Measurements from ENCODE around the gene PLCB1. TPM values are rescaled to one million over a fixed set of nuclear protein-coding genes. Genes with fewer than 3 reads are reported as not detected.

Gene PLCB1
- total RNA-seq, 1 donor from 2014 or later: 10.8 TPM

DNA sequence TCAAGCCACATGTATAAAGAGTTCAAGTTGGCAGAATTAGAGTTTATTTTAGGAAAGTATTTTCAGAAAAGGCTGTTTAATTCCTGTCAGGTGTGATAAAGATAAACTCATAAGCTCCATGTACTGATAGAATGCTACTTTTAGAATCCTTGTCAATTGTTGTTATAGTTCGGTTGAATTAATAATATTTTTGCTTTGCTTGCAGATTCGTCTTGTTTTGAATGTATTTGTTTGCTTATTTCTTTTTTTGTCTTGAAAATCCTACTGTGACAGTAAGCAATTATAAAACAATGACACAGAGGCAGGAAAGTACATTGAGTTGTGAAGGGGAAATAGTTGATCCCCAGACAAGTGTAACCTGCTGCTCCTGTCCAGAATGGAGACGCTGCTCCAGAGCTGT is 602.9 kb downstream of the PLCB1 start:
- H3K27ac Mint-ChIP-seq (ENCODE audit: unreplicated experiment): no peak overlapping the region
- peaks cover 2% of the 10 kb centered on the region for H3K36me3 Mint-ChIP-seq (ENCODE audit: low read depth)
- no peaks in the 10 kb centered on the region for H3K27me3 Mint-ChIP-seq (ENCODE audit: low read depth)
- TF ChIP-seq, protein P1, sequence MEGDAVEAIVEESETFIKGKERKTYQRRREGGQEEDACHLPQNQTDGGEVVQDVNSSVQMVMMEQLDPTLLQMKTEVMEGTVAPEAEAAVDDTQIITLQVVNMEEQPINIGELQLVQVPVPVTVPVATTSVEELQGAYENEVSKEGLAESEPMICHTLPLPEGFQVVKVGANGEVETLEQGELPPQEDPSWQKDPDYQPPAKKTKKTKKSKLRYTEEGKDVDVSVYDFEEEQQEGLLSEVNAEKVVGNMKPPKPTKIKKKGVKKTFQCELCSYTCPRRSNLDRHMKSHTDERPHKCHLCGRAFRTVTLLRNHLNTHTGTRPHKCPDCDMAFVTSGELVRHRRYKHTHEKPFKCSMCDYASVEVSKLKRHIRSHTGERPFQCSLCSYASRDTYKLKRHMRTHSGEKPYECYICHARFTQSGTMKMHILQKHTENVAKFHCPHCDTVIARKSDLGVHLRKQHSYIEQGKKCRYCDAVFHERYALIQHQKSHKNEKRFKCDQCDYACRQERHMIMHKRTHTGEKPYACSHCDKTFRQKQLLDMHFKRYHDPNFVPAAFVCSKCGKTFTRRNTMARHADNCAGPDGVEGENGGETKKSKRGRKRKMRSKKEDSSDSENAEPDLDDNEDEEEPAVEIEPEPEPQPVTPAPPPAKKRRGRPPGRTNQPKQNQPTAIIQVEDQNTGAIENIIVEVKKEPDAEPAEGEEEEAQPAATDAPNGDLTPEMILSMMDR (IDR thresholded peaks at IDR 0.05): no peak
- no peaks in the 10 kb centered on the region for H3K4me1 Mint-ChIP-seq (ENCODE audit: low read depth)
- DNase-seq (ENCODE audit: low spot score): no peak
- H3K9me3 Mint-ChIP-seq (ENCODE audit: low read depth): no peaks in the 10 kb centered on the region
- H3K4me3 Mint-ChIP-seq (ENCODE audit: unreplicated experiment): no peak overlapping the region

DNA sequence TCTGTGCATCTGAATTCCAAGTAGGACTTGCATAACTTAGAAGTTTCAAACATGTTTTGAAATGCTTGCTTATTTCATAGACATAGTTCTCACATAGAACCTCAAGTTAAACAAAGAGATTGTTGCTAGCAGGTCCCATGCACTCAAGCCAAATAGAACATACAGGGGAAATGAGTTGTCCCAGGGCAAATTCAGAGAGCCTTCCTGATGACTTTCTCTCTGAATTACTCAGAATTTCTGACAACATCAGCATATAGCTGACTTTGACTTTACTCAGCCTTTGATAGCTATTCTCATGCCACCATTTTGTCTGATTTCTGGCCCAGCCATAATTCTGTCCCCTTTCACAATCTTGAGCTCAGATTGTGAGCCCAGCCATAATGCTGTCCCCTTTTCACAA is 603.6 kb downstream of the PLCB1 start:
- Mint-ChIP-seq H3K9me3 (ENCODE audit: low read depth) (no peaks in the 10 kb centered on the region), H3K36me3 (ENCODE audit: low read depth) (peaks cover 2% of the 10 kb centered on the region), H3K27ac (ENCODE audit: unreplicated experiment) (no peak overlapping the region), H3K4me3 (ENCODE audit: unreplicated experiment) (no peak overlapping the region), H3K27me3 (ENCODE audit: low read depth) (no peaks in the 10 kb centered on the region), H3K4me1 (ENCODE audit: low read depth) (no peaks in the 10 kb centered on the region)
- no peak for DNase-seq (ENCODE audit: low spot score)
- TF ChIP-seq, protein P1 (IDR thresholded peaks at IDR 0.05): no peak

- Mint-ChIP-seq H3K4me1 (ENCODE audit: low read depth) (no peaks in the 10 kb centered on the region), H3K27me3 (ENCODE audit: low read depth) (no peaks in the 10 kb centered on the region), H3K36me3 (ENCODE audit: low read depth) (peaks cover 6% of the 10 kb centered on the region), H3K9me3 (ENCODE audit: low read depth) (peaks cover 9% of the 10 kb centered on the region), H3K27ac (ENCODE audit: unreplicated experiment) (no peak overlapping the region), H3K4me3 (ENCODE audit: unreplicated experiment) (no peak overlapping the region)
- TF ChIP-seq, protein P1 (IDR thresholded peaks at IDR 0.05): no peak
- no peak for DNase-seq (ENCODE audit: low spot score)
Measured at GRCh38 chr20:8740265-8740664, 608.2 kb downstream of the PLCB1 start.

DNA sequence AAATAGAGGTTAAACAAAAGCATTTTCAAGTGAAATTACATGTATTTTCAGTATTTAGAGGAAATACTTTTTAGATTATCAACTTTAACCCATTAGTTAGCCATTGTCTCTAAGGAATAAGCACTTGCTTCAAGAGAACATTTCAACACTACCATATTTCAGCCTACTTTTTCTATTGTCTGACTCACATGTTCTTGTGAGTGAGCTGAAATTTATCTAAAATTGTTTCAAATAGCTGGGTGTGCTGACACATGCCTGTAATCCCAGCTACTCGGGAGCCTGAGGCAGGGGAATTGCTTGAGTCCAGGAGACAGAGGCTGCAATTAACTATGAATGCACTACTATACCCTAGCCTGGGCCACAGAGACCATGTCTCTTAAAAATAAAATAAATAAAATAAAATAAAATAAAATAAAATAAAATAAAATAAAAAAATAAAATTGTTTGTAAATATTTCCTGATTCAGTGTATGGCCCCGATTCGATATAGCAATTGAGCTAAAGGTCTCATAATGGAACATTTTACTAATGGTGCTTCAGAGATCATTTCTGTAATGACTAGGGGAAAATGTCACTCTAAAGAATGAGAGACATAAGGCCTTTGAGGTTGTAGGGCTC is 612.3 kb downstream of the PLCB1 start:
- peaks cover 9% of the 10 kb centered on the region for H3K9me3 Mint-ChIP-seq (ENCODE audit: low read depth)
- no peak overlapping the region for H3K27ac Mint-ChIP-seq (ENCODE audit: unreplicated experiment)
- H3K36me3 Mint-ChIP-seq (ENCODE audit: low read depth): peaks cover 6% of the 10 kb centered on the region
- no peaks in the 10 kb centered on the region for H3K27me3 Mint-ChIP-seq (ENCODE audit: low read depth)
- TF ChIP-seq, protein P1 (IDR thresholded peaks at IDR 0.05): no peak
- no peak for DNase-seq (ENCODE audit: low spot score)
- H3K4me3 Mint-ChIP-seq (ENCODE audit: unreplicated experiment): no peak overlapping the region
- H3K4me1 Mint-ChIP-seq (ENCODE audit: low read depth): no peaks in the 10 kb centered on the region

- H3K27ac Mint-ChIP-seq (ENCODE audit: unreplicated experiment): no peak overlapping the region
- TF ChIP-seq, protein P1 (IDR thresholded peaks at IDR 0.05): no peak
- H3K4me3 Mint-ChIP-seq (ENCODE audit: unreplicated experiment): no peak overlapping the region
- DNase-seq (ENCODE audit: low spot score): no peak
- H3K9me3 Mint-ChIP-seq (ENCODE audit: low read depth): no peaks in the 10 kb centered on the region
- no peaks in the 10 kb centered on the region for H3K36me3 Mint-ChIP-seq (ENCODE audit: low read depth)
- H3K4me1 Mint-ChIP-seq (ENCODE audit: low read depth): peaks cover 3% of the 10 kb centered on the region
- H3K27me3 Mint-ChIP-seq (ENCODE audit: low read depth): no peaks in the 10 kb centered on the region
Measured at GRCh38 chr20:8749101-8749500, 617.0 kb downstream of the PLCB1 start.

Measured in chondrocyte (in vitro differentiated cells).